Ovary (tissue), 1 donor: Measurements from ENCODE around the gene TGFB1.

Source experiments
- EP300 ChIP-seq: sonication (generic); formaldehyde crosslinking; IDR thresholded peaks from one replicate; pipeline ENCODE4 v1.6.1; 2017; ENCODE audit warnings: antibody characterized with exemption
- POLR2A ChIP-seq: fragments of 450-650 bp; IDR thresholded peaks from one replicate; pipeline ENCODE4 v1.6.1; 2017; ENCODE audit warnings: antibody characterized with exemption, mild to moderate bottlenecking, moderate library complexity

- TF ChIP-seq POLR2A (no peak), EP300 (no peak)
These were observed 23.2 kb downstream of the TGFB1 start for GRCh38 chr19:41330481-41330880.
